IgD-negative memory B cell (primary cell): Measurements from ENCODE around the gene FBXO24. TPM values are rescaled to one million over a fixed set of nuclear protein-coding genes. Genes with fewer than 3 reads are reported as not detected.

ENCODE experiments used
- H3K27ac Mint-ChIP-seq, 3 donors: one replicate each; pipeline ENCODE4 v1.8.0; 2020 to 2022; ENCODE audit warnings: mild to moderate bottlenecking in 3 of 3, mixed read lengths in 3 of 3, moderate library complexity in 1 of 3
- H3K27me3 Mint-ChIP-seq: one replicate; pipeline ENCODE4 v1.8.0; 2021; ENCODE audit warnings: mixed read lengths
- H3K36me3 Mint-ChIP-seq: one replicate; pipeline ENCODE4 v1.8.0; 2020; ENCODE audit warnings: mild to moderate bottlenecking, mixed read lengths
- H3K4me1 Mint-ChIP-seq, 3 donors: one replicate each; pipeline ENCODE4 v1.8.0; 2020 to 2022; ENCODE audit warnings: mixed read lengths in 3 of 3, mild to moderate bottlenecking in 1 of 3
- H3K4me3 Mint-ChIP-seq, 4 donors: one replicate each; pipeline ENCODE4 v1.8.0; 2020 to 2022; ENCODE audit warnings: mild to moderate bottlenecking in 4 of 4, mixed read lengths in 4 of 4, moderate library complexity in 3 of 4
- H3K9me3 Mint-ChIP-seq, 3 donors: one replicate each; pipeline ENCODE4 v1.8.0; 2020 to 2021; ENCODE audit warnings: mixed read lengths in 3 of 3, mild to moderate bottlenecking in 1 of 3
- polyA plus RNA-seq: library from polyadenylated mRNA; unstranded; fragments of 300-500 nt; fragmentation: Illumina TruSeq; gene quantifications from one replicate; pipeline ENCODE4 v1.2.3, GENCODE V29; 2021

Gene FBXO24
- polyA plus RNA-seq, 1 donor from 2014 or later = 0.36 TPM

DNA sequence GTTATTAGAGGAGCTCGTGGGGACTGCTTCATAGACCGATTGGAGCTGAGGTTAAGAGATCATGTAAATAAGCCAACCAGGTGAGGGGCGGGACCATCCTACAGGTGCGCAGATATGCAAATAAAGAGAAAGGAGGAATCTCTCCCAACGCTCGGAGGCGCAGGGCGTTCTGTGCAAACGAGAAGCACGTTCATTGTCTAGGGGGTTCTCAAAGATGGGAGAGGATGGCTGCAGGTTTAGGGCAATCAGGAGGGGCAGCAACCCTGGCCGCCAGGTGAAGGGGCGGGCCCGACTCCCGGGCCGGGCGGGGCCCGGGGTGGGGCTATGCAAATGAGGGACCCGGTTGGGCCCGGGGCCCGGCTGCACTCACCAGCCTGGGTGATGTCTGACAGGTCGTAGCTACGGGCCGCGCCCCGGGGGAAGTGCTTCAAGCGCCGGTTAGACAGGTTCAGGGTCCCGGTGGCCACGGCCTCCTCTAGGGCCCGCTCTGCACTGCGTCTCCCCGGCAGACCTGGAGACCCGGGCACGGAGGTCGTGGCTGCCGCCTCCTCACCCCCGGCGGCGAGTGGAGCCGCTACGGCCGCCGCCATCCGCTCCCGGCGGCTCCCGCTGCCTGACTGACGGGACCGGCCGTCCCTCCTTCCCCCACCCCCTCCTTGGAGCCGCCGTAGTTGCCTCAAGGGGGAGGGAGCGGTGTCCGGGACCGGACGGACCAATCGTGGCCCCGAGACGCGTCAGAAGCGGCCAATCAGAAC lies 440 bp upstream of the FBXO24 start, which contains the start of gene LRCH4:
Gene LRCH4, minus strand, starts transcription at position 619 of the 755 bp plus-strand sequence. Its CDS starts 29 bp downstream, at position 590.
- Mint-ChIP-seq H3K27me3 (peaks cover 4% of the 10 kb centered on the region), H3K4me1 (peaks cover 16 to 20% (median 20%) of the 10 kb centered on the region in 3 donors), H3K4me3 (peak within 1 kb of the TSS; percentile 86 to 98 (median 96)), H3K27ac (peak within 1 kb of the TSS; percentile 89 to 98 (median 98)), H3K9me3 (no peaks in the 10 kb centered on the region), H3K36me3 (no peaks in the 10 kb centered on the region)

DNA sequence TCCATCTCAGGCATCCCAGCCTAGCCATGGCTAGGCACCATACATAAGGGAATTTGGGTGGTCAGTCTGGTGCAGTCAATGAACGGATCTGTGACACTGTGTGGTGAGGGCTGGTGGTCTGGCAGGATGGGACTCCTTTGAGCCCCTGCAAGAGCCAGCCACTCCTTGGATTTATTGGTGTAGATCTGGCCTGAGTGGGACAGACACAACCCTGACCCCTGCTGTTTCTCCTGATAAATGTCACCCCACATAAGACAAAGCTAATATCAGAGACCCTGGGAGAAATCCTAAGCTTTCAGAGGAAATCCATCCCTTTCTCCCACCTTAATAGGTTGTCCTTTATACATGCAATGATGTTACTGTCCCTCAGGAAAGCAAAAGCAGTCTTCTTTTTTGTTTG lies 2.3 kb downstream of the FBXO24 start:
- H3K4me1 Mint-ChIP-seq = peaks cover 13% of the 10 kb centered on the region in 3 donors
- H3K27ac Mint-ChIP-seq = peak overlapping the region in 1 of 3 donors; percentile 67
- no peaks in the 10 kb centered on the region for H3K36me3 Mint-ChIP-seq
- H3K27me3 Mint-ChIP-seq = peaks cover 7% of the 10 kb centered on the region
- H3K4me3 Mint-ChIP-seq = peak overlapping the region; percentile 46 to 84 (median 62)
- H3K9me3 Mint-ChIP-seq = no peaks in the 10 kb centered on the region

DNA sequence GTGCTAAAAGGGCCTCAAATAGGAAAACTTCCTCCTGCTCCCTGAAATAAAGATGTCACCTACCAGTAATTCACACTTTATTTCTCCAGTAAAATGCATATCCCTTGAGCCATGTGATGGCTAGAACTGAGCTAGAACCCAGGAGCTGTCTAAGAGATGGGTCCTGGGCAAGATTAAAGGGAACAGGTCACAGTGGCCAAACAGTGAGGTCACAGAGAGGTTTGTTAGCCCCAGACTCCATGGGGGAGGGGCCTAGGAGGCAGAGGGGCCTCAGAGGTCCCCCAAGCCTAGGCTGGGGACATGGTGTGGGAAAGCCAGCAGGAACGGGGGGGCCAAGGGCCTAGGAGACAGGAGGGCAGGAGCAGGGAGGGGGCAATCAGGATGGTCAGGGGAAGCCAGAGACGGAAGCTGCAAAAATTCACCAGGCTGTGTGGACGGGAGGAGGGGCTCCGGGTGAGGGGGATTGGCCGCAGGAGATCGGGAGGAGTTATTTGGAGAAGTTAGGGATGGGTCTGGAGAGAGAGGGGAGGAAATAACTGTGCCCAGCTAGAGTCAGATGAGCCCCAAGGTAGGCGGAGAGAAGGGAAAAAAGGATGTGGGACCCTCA lies 3.3 kb downstream of the FBXO24 start:
- no peaks in the 10 kb centered on the region for H3K36me3 Mint-ChIP-seq
- H3K9me3 Mint-ChIP-seq = no peaks in the 10 kb centered on the region
- H3K27ac Mint-ChIP-seq = peak overlapping the region in 1 of 3 donors; percentile 35
- peaks cover 7% of the 10 kb centered on the region for H3K27me3 Mint-ChIP-seq
- peaks cover 6 to 10% (median 7%) of the 10 kb centered on the region in 3 donors for H3K4me1 Mint-ChIP-seq
- H3K4me3 Mint-ChIP-seq = no peak overlapping the region

DNA sequence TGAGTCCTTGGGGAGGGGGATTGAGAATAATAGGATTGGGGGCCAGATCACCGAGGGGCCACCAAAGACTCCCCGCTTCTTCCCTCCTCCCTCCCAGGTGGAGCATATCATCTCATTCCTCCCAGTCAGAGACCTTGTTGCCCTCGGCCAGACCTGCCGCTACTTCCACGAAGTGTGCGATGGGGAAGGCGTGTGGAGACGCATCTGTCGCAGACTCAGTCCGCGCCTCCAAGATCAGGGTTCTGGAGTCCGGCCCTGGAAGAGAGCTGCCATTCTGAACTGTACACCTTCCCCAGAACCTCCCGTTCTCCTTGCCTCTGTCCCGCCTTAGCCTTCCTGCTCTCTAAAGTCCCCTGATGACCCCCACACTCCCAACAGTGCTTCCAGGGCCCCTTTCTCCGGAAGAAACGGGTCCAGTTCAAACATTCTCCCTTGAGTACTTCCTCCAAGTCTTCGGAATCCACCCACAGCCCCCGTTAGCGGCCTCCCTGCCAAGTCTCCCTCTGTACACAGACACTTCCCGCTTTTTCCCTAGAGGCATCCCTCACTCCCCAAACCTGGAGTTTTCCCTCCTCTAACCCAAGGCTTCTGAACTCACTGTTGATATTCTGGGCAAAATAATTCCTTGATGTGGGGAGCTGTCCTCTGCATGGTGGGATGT lies 4.1 kb downstream of the FBXO24 start:
- Mint-ChIP-seq H3K27ac (peak overlapping the region in 1 of 3 donors; percentile 35), H3K36me3 (no peaks in the 10 kb centered on the region), H3K9me3 (no peaks in the 10 kb centered on the region), H3K4me3 (no peak overlapping the region), H3K27me3 (peaks cover 7% of the 10 kb centered on the region), H3K4me1 (peaks cover 6 to 10% (median 6%) of the 10 kb centered on the region in 3 donors)

DNA sequence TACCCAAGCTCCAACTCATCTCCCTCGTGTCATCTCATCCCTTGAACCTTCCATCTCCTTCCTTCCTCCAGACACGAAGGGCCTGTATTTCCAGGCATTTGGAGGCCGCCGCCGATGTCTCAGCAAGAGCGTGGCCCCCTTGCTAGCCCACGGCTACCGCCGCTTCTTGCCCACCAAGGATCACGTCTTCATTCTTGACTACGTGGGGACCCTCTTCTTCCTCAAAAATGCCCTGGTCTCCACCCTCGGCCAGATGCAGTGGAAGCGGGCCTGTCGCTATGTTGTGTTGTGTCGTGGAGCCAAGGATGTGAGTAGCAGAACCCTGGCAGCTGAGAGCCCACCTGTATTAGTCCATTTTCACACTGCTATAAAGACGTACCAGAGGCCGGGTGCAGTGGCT lies 5.5 kb downstream of the FBXO24 start:
- no peaks in the 10 kb centered on the region for H3K9me3 Mint-ChIP-seq
- H3K4me3 Mint-ChIP-seq = peak overlapping the region in 1 of 4 donors; percentile 35
- peaks cover 7% of the 10 kb centered on the region for H3K27me3 Mint-ChIP-seq
- H3K36me3 Mint-ChIP-seq = no peaks in the 10 kb centered on the region
- H3K4me1 Mint-ChIP-seq = peaks cover 2 to 7% (median 3%) of the 10 kb centered on the region in 3 donors
- H3K27ac Mint-ChIP-seq = no peak overlapping the region

DNA sequence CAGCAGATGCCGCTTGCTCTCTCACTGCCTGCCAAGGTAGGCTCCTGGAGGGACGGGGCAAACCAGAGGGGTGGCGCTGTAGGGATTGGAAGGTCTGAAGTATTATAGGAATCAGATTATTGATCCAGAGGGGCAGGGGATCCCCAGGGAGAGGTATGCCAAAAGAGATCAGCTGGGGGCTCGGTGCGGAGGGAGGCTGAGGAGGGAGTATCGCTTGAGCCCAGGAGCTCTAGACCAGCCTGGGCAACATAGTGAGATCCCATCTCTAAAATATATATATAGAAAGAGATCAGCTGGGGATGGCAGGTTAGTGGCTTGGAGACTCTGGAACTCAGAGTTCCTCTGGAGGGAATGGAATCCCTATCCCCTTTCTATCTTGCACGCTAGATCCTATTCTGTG lies 9.1 kb downstream of the FBXO24 start:
- Mint-ChIP-seq H3K4me1 (no peaks in the 10 kb centered on the region), H3K9me3 (no peaks in the 10 kb centered on the region), H3K36me3 (peaks cover 4% of the 10 kb centered on the region), H3K27ac (no peak overlapping the region), H3K27me3 (peaks cover 7% of the 10 kb centered on the region), H3K4me3 (no peak overlapping the region)

DNA sequence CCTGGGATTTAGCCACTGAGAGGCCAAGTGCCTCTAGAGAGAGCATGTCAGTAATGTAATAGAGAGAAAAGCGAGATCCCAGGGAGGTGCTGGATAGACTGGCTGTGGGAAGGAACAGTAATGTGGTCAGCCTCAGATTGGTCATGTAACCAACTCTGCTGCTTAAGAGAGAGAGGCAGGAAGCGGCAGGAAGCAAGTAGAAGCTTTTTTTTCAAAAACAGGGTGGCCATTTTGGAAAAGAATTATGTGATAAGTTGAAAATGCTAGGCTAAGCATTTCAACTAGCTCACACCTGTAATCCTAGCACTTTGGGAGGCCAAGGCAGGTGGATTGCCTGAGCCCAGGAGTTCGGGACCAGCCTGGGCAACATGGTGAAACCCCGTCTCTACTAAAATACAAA lies 12.3 kb downstream of the FBXO24 start:
- Mint-ChIP-seq H3K4me1 (peaks cover 0 to 1% (median 0%) of the 10 kb centered on the region in 3 donors), H3K27me3 (no peaks in the 10 kb centered on the region), H3K27ac (no peak overlapping the region), H3K36me3 (peaks cover 4% of the 10 kb centered on the region), H3K9me3 (no peaks in the 10 kb centered on the region), H3K4me3 (no peak overlapping the region)

DNA sequence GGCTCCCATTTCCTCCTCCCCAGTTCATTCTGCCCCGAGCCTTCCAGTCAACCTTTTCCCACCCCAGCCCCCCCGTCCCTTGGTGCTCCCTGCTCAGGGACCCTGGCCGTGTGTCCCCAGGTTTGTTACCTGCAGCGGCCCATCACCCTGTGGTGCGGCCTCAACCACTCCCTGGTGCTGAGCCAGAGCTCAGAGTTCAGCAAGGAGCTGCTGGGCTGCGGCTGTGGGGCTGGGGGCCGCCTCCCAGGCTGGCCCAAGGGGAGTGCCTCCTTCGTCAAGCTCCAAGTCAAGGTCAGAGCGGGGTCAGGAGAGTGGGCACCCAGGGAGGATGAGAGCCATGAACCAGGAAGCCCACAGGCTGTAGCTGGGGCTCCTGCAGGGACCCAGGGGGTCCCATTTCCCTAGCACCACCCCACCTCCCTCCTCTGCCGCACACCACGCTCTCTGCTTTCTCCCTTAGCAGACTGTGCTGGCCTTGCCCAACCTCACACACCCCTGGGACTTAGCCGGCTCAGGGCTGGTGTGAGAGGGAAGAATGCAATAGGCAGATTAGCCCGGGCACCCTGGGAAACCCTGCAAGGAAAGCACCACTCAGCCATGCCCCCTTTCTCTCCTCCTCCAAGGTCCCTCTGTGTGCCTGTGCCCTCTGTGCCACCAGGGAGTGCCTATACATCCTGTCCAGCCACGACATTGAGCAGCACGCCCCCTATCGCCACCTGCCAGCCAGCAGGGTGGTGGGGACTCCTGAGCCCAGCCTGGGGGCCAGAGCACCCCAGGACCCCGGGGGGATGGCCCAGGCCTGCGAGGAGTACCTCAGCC lies 14.0 kb downstream of the FBXO24 start:
- Mint-ChIP-seq H3K9me3 (no peaks in the 10 kb centered on the region), H3K27me3 (no peaks in the 10 kb centered on the region), H3K27ac (no peak overlapping the region), H3K4me1 (peaks cover 0 to 4% (median 3%) of the 10 kb centered on the region in 3 donors), H3K4me3 (no peak overlapping the region), H3K36me3 (peaks cover 4% of the 10 kb centered on the region)

DNA sequence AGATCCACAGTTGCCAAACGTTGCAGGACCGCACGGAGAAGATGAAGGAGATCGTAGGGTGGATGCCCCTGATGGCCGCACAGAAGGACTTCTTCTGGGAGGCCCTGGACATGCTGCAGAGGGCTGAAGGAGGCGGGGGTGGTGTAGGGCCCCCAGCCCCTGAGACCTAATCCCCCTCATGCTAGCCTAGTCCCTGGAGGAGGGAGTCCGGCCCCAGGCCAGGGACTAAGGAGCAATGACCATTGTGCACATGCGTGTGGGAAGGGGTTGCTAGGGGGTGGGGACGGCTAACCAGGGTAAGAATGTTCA lies 14.6 kb downstream of the FBXO24 start:
- Mint-ChIP-seq H3K4me1 (peaks cover 0 to 6% (median 6%) of the 10 kb centered on the region in 3 donors), H3K4me3 (no peak overlapping the region), H3K27me3 (no peaks in the 10 kb centered on the region), H3K9me3 (no peaks in the 10 kb centered on the region), H3K36me3 (peaks cover 4% of the 10 kb centered on the region), H3K27ac (no peak overlapping the region)

DNA sequence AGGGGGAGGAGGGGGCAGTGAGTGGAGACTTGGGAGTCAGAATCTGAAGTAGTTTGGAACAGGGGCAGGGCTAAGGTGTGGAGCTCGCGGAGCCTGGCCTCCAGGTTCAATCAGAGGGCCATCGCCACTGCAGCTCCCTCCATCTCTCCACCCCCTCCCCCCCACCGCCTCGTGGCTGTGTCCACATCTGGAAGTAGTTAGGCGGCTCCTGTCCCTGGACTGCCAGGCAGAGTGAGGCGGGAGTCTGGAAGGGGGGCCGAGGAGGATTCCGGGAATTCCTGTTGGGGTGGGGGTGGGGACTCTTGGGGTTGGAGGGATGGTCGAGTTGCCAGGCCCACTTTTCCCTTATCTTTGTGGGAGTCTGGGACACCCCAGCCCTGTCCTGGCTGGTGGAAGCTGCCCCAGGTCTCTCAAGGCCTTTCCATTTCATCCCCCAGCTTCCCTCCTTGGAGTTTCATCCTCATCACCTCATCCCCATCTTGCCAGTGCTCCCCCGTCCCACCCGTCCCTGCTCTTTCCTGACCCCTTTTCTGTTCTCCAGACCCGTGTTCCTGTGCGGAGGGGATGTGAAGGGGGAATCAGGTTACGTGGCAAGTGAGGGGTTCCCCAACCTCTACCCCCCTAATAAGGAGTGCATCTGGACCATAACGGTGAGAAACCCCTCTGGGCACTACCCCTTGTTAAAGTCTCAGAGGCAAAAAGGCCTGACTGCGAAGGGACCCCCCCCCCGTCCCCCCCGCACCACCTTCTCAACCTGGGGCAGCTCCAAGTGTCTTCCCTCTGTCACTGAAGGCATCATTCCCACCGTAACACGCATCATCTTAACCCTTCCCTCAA lies 17.0 kb downstream of the FBXO24 start:
- Mint-ChIP-seq H3K4me1 (peaks cover 0 to 12% (median 6%) of the 10 kb centered on the region in 3 donors), H3K27ac (peak overlapping the region in 1 of 3 donors; percentile 7), H3K4me3 (peak overlapping the region in 3 of 4 donors; percentile 57 to 93 (median 82)), H3K27me3 (no peaks in the 10 kb centered on the region), H3K9me3 (no peaks in the 10 kb centered on the region), H3K36me3 (peaks cover 3% of the 10 kb centered on the region)

DNA sequence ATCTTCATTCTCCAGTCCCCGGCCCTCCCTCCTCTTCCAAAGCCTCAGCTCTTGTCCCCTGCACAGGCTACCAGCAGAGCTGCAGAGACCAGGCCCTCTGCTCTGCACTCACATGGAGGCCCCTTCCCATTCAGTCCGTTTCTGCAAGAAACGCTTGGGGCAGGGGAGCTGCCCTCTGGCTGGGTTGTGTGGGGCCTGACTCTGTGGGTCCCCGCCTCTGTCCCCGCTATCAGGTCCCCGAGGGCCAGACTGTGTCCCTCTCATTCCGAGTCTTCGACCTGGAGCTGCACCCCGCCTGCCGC lies 17.5 kb downstream of the FBXO24 start:
- Mint-ChIP-seq H3K27ac (peak overlapping the region in 1 of 3 donors; percentile 7), H3K9me3 (no peaks in the 10 kb centered on the region), H3K4me3 (peak overlapping the region; percentile 57 to 93 (median 78)), H3K4me1 (peaks cover 0 to 12% (median 6%) of the 10 kb centered on the region in 3 donors), H3K27me3 (no peaks in the 10 kb centered on the region), H3K36me3 (no peaks in the 10 kb centered on the region)

DNA sequence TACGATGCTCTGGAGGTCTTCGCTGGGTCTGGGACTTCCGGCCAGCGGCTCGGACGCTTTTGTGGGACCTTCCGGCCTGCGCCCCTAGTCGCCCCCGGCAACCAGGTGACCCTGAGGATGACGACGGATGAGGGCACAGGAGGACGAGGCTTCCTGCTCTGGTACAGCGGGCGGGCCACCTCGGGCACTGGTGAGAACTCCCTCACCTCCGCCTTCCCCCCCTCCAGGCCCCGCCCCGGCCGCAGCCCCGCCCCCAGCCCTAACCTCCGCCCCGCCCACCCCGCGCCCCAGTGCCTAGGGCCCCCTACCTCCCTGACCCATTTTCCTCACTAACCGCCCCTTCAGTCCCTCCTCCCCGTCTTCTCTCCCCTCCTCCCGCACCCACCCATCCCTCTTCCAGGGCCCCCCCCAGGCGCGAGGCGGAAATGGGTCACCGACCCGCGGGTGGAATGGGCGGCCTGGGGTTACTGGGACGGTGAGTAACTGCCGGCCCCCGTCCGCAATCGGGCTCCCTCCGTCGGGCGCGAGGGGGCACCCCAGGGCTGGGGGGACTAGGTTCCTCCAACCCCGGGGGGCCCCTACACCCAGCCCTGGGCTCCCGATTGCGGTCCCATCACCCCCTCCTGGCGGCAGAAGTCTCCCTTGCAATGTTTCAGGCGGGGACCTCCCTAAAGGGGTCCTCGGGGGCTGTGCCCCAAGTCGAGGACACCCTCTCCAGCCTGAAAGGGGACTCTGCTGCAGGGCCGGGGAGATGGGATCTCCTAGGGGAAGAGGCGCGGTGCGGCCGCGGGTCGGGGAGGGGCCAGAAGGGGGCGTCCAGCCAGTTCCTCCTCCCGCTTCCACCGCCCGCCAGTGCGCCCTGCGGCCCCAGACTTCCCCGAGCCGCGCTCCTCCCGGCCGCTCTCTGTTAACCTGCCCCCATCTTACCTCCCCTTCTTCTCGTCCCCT lies 18.2 kb downstream of the FBXO24 start:
- H3K4me3 Mint-ChIP-seq = peak overlapping the region; percentile 82 to 95 (median 93)
- H3K36me3 Mint-ChIP-seq = no peaks in the 10 kb centered on the region
- peaks cover 0 to 12% (median 6%) of the 10 kb centered on the region in 3 donors for H3K4me1 Mint-ChIP-seq
- no peaks in the 10 kb centered on the region for H3K27me3 Mint-ChIP-seq
- H3K9me3 Mint-ChIP-seq = no peaks in the 10 kb centered on the region
- peak overlapping the region in 1 of 3 donors; percentile 68 for H3K27ac Mint-ChIP-seq
